ENCODE results near the gene FOXD2. TPM values are rescaled to one million over a fixed set of nuclear protein-coding genes. Genes with fewer than 3 reads are reported as not detected.

FOXD2 gene
- under 1 TPM; 0.19 to 0.37 TPM for total RNA-seq
- long read RNA-seq, donor 1, full-length matches to known transcripts = 1 of 1 reads
- long read RNA-seq, donor 1, partial matches to known transcripts = 0 of 1 reads
- long read RNA-seq, donor 1, other reads (novel, unspliced or antisense) = 0 of 1 reads
- long read RNA-seq, donor 2 = 0 reads

GRCh38 chr1:47437447-47438164, at the start of gene FOXD2:
Gene FOXD2, plus strand, starts transcription at chr1:47438044. Its CDS starts 92 bp downstream, at chr1:47438136.
- intact Hi-C loops (cut with DNase I) = loop anchor here (1.0 to 10.0 kb wide), 3 partner anchors 46 to 253 kb away; no protein-coding TSS in a partner anchor
- peak; percentile 95 for DNase-seq (ENCODE audit: low spot score)

GRCh38 chr1:47388891-47389238, 49.0 kb upstream of the FOXD2 start:
- intact Hi-C loops (cut with DNase I) = no loop called here

GRCh38 chr1:47389731-47390130, 48.1 kb upstream of the FOXD2 start:
- no peak for DNase-seq (ENCODE audit: low spot score)
- intact Hi-C loops (cut with DNase I) = no loop called here

More at GRCh38 chr1:47388891-47389238, 49.0 kb upstream of the FOXD2 start:
- DNase-seq (ENCODE audit: low spot score) = peak; percentile 85

- DNase-seq (ENCODE audit: low spot score) = no peak
- intact Hi-C loops (cut with DNase I) = no loop called here
These were observed 47.0 kb upstream of the FOXD2 start for GRCh38 chr1:47390843-47391242.

GRCh38 chr1:47393141-47393540, 44.7 kb upstream of the FOXD2 start:
- DNase-seq (ENCODE audit: low spot score) = no peak
- intact Hi-C loops (cut with DNase I) = no loop called here

GRCh38 chr1:47395433-47395832, 42.4 kb upstream of the FOXD2 start:
- intact Hi-C loops (cut with DNase I) = no loop called here
- peak; percentile 23 for DNase-seq (ENCODE audit: low spot score)

- intact Hi-C loops (cut with DNase I) = no loop called here
- no peak for DNase-seq (ENCODE audit: low spot score)
These were observed 41.1 kb upstream of the FOXD2 start for GRCh38 chr1:47396671-47397196.

GRCh38 chr1:47399138-47399845, 38.6 kb upstream of the FOXD2 start:
- DNase-seq (ENCODE audit: low spot score) = no peak
- intact Hi-C loops (cut with DNase I) = no loop called here

GRCh38 chr1:47399846-47400155, 38.0 kb upstream of the FOXD2 start:
- peak; percentile 16 for DNase-seq (ENCODE audit: low spot score)
- intact Hi-C loops (cut with DNase I) = no loop called here

GRCh38 chr1:47401761-47402160, 36.1 kb upstream of the FOXD2 start:
- intact Hi-C loops (cut with DNase I) = no loop called here
- DNase-seq (ENCODE audit: low spot score) = no peak

GRCh38 chr1:47402591-47402990, 35.3 kb upstream of the FOXD2 start:
- peak; percentile 16 for DNase-seq (ENCODE audit: low spot score)

GRCh38 chr1:47403321-47403910, 34.4 kb upstream of the FOXD2 start:
- DNase-seq (ENCODE audit: low spot score) = peak; percentile 2
- intact Hi-C loops (cut with DNase I) = no loop called here

More at GRCh38 chr1:47402591-47402990, 35.3 kb upstream of the FOXD2 start:
- intact Hi-C loops (cut with DNase I) = no loop called here

GRCh38 chr1:47405697-47406096, 32.1 kb upstream of the FOXD2 start:
- intact Hi-C loops (cut with DNase I) = no loop called here
- peak; percentile 48 for DNase-seq (ENCODE audit: low spot score)

GRCh38 chr1:47406966-47407365, 30.9 kb upstream of the FOXD2 start:
- DNase-seq (ENCODE audit: low spot score) = peak; percentile 44
- intact Hi-C loops (cut with DNase I) = no loop called here

- intact Hi-C loops (cut with DNase I) = no loop called here
- peak; percentile 20 for DNase-seq (ENCODE audit: low spot score)
These were observed 30.4 kb upstream of the FOXD2 start for GRCh38 chr1:47407481-47407880.

- intact Hi-C loops (cut with DNase I) = no loop called here
These were observed 28.4 kb upstream of the FOXD2 start for GRCh38 chr1:47409311-47410067.

GRCh38 chr1:47410068-47410455, 27.8 kb upstream of the FOXD2 start:
- no peak for DNase-seq (ENCODE audit: low spot score)
- intact Hi-C loops (cut with DNase I) = no loop called here

More at GRCh38 chr1:47409311-47410067, 28.4 kb upstream of the FOXD2 start:
- peak; percentile 74 for DNase-seq (ENCODE audit: low spot score)

GRCh38 chr1:47411436-47411835, 26.4 kb upstream of the FOXD2 start:
- DNase-seq (ENCODE audit: low spot score) = no peak
- intact Hi-C loops (cut with DNase I) = no loop called here

- DNase-seq (ENCODE audit: low spot score) = no peak
- intact Hi-C loops (cut with DNase I) = no loop called here
These were observed 25.4 kb upstream of the FOXD2 start for GRCh38 chr1:47412437-47412836.

Data from posterior vena cava (tissue), 2 donors.